HG03196 (cell line): ENCODE results near the gene FREM1.

Experiments used
- ATAC-seq: cut with Tn5 transposase; IDR thresholded peaks from one replicate; pipeline ENCODE4 v1.9.1; 2021; ENCODE audit not compliant: unreplicated experiment

Gene FREM1

DNA sequence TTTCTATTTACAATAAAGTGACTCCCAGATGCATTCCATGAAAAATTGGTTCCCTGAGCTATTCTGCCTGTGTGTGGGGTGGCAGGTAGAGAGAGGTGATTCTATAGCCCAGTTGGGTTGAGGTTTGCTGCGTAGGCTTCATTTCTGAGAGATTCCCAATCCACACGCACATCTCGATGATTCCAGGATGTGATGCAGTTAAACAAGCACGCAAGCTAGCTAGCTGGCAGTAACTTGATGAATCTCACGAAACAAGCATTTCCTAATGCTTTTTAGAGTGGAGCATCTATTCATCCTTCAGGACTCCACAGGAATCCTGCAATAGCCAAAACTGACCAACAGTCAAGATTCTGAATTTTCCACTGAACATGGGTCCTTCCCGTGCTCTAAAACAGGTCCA, 143.9 kb downstream of the FREM1 start:
- ATAC-seq: no peak

DNA sequence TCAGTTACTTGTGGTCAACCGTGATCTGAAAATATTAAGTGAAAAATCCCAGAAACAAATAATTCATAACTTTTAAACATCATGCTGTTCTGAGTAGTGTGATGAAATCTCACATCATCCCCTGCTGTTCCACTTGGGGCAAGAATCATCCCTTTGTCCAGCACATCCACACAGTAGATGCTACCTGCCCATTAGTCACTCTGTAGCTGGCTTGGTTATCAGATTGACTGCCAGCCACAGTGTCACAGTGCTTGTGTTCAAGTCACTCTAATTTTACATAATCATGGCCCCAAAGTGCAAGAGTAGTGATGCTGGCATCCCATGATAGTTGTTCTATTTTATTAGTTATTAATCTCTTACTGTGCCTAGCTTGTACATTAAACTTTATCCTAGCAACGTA, 148.6 kb downstream of the FREM1 start:
- no peak for ATAC-seq

DNA sequence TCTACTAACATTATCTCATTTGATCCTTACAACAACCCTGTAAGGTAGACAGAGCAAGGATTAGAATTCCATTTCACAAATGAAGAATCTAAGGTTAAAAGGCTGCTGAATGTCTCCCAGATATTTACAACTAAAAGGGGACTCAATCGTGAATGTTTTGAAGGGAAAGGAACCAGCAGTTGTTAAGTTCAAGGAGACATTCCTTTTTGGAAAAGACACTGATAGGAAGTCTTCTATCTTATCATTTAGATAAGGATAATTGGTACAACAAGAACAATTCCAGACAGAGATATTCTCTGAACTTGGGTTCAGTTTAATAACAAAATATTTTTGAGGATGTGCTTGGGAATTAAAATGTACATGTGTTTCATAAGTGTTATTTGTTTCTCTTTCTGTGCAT, 150.2 kb downstream of the FREM1 start:
- no peak for ATAC-seq

DNA sequence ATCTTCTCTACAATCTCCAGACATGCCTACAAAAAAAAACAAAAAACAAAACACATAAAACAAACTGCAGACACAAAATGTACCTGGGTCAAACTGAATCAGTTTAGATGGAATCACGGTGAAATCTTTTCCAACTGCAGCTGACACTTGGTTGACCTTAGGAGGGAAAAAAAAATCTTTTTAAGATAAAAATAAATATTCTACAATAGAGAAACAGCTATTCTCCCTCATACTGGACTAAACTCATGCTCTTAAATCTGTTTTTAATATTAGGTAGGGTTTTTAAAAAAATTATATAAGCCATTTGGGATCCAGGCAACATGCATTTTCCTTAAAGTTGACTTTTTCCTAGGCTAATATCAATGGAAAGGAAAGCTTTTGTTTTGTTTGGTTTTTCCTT, 153.9 kb downstream of the FREM1 start:
- no peak for ATAC-seq

DNA sequence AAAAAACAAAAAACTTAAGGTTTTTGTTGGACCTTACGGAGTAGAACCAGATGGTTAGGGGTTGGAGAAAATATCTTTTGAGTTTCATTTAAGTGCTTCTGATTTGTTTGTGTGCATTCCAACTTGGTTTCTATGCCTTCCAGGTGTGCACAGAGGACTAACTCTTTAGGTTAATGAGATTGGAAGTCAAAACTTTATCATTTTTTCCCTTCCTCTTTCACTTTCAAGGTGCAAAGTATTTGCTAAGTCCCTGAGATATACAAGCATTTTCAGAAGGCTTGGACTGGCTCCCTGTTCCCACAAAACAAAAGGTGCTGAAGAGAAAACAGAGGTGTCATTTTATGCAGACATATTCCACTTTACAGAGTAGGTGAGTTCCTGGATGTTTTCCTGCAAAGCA, 157.4 kb downstream of the FREM1 start:
- ATAC-seq: no peak

DNA sequence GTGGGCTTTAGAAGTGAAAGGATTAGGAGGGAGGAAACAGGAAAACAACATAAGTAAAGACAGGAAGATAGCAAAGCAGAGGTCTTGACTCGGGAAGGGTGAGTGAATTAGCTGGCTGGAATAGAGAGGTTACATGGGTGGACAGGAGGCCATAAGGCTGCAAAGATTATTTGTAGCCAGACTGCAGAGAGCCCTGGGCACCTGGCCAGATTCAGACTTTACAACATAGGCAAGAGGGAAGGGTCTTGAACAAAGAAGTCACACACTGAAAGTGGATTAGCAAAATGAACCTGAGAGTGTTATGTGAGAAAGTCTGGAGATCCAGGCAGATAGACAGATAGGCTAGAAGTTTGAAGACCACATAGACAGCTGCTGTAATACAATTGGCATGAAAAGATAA, 158.0 kb downstream of the FREM1 start:
- ATAC-seq: no peak

DNA sequence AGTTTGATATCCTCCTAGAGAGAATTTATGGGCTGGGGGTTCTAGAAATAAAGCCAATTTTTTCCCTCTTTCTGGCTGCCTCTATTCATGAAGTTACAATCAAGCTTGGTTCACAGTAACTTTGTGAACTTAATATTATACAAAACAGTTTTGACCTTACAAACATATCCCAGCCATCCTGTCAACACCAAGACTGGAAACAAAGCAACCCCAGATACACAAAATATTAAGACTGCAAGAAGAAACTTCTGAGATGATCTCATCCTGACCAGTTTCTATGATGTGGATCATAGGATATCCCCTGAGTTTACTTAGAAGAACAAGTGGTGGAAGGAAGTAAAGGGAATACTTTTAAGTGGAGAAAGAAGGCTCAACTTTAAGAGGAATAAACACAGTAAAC, 159.4 kb downstream of the FREM1 start:
- no peak for ATAC-seq

DNA sequence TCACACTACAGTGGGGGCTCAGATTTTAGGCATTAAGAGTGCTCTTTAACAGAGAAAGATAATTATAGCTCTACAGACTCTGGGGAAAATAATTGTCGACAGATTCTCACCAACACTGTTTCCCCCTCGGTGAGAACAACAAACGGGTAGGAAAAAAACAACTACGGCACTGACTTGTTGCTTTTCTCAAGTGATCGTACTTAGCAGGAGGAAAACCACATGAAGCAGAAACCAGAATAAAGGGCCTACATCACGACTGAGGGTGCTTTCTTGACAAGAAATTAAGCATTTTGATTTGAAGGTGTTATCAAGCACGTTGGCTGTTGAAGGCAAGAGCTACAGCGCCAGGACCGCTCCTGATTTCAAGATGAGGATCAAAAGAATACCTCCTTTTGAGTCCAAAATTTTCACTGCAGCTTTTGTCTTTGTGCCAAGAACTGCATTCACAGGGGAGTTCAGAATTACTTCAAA, 160.5 kb downstream of the FREM1 start:
- no peak for ATAC-seq

DNA sequence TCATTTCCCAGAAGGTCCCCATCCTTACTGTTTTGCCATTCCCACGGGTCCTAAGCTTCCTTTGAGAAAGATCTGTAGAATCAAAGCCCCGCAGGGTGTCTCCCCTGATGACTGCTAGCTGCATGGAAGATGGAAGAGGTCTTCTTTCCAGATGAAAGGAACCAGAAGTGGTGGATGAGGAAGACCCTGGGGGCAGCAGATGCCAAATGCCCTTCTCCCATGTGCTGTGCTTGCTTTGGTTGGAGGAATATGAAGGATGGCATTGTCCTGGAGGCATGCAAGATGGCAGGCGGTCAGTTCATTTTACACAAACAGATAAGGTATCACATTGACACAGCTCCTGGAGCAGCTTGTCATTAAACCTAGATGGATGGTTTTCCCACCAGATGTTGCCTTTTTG, 161.9 kb downstream of the FREM1 start:
- ATAC-seq: no peak

DNA sequence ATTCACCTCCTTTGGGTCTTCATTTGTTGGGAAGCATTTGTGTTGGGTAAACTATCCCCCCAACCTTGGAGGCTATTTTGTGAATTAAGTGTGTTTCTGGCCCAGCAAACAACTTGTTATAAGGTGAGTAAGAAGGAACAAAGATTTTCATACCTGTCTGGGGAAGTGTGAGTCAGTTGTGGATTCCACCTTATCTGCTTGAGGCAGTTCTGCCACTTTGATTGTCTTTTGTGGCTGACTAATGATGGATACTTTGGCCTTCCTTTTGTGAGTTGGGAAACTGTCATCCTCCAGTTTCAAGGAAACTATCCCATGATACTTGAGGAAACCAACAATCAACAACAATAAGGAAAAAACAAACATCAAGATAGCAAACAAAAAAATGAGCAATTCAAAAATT, 163.1 kb downstream of the FREM1 start:
- no peak for ATAC-seq

DNA sequence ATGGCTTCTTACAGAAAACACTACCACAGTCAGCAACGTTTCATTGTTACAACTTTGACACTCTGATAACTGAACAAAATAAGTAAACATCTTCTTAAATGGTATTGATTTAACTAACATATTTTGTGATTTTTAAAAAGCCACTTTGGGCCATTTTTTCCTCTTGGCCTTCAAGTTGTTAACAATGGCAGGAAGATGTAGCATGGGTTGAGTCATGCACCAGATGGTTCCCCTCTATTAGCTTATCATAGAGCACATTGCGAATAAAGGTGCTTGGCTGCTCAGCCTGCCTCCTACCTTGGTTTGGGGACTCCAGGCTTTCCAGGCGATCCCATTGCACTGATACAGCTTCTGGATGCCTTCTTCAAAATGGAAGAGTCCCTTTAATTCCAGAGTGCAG, 163.6 kb downstream of the FREM1 start:
- ATAC-seq: no peak

DNA sequence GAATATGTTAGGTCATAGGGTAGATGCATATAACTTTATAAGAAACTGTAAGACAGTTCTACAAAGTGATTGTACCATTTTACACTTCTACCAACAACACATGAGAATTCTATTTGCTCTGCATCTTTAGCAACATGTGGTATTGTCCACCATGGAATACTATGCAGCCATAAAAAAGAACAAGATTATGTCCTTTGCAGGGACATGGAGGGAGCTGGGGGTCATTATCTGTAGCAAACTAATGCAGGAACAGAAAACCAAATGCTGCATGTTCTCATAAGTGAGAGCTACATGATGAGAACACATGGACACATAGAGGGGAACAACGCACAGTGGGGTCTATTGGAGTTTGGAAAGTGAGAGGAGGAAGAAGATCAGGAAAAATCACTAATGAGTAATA, 165.5 kb downstream of the FREM1 start:
- no peak for ATAC-seq

DNA sequence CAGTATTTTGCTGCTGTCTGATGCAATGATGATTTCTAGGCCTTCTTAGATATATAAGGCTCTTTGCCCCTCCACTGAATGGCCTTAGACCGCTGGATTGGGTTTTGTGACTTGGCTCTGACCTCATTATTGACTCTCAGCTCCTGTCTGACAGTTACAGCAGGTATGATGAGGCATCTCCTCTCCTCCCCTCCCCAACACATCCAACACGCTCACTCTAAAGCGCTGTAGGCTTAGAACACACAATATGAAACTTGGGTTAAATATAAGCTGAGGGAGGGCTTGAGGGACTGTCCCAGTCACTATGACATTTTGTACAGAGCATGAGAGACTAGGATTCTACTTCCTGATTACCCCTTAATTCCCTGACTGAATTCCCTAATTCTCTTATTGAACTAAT, 168.9 kb downstream of the FREM1 start:
- ATAC-seq: peak; percentile 80

DNA sequence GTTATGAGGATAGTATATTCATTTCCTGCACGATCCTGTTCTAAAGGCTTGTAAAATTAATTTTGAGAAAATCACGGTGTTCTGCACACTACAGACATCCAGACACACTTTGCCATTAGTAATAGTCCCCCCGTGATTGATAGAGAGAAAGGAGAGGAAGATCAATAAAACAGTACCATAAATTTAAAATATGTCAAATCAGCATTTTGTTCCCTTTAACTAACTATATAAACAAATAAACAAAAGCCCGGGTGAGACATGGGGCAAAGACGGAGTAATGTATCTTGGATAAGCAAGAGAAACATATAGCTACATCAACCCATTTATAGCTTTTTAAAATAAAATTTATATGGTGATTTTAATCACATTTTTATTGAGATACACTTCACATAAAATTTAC, 177.1 kb downstream of the FREM1 start:
- ATAC-seq: no peak

DNA sequence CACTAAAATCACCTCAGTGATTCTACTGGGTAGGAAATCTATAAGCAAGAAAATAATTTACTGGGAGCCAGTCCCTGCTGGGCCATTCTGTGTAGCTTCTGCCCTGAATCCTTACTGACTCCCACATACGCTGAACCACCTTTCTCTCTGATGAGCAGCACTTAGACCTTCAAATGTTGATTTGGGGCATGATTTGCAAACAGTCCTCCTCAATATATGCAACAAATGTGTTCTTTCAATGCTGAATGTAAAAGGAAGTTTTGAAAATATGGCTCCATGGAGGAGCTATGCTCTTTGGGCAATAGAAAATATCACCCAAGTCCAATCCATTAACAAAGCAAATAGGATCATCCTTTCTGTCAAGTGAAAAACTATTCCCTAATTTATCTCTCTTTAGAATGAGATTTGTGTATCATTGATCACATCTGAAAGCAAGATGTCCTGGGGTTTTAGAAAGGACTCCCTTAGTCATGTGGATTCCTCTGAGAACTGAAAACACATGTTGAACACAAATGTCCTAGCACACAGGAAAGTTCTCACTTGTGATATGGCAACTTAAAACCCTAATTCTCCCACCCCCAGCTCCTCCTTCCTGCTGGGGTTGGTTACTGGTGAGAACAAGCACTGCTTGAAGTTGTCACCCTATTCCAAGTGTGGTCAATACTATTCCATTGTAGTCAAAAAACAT, 178.8 kb downstream of the FREM1 start:
- no peak for ATAC-seq

DNA sequence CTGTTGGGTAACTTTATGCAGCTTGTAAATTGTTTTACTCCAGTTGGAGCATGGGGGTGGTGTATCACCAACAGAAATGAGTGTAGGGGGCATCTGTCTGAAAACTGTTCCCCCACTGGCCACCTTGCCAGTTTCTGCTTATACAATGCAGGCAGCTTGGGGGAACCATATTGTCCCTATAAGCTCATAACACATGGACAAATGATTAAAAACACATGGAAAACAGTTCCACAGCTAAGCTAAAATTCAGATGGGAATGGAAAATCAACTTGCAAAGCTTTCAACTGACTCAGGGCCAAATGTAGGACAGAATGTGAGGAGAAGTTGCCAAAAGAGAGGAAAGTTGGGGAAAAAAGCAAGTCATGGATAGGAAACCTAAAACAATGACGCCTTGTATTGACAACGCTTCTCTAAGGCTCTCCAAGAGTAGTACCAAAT, 179.7 kb downstream of the FREM1 start:
- ATAC-seq: no peak

DNA sequence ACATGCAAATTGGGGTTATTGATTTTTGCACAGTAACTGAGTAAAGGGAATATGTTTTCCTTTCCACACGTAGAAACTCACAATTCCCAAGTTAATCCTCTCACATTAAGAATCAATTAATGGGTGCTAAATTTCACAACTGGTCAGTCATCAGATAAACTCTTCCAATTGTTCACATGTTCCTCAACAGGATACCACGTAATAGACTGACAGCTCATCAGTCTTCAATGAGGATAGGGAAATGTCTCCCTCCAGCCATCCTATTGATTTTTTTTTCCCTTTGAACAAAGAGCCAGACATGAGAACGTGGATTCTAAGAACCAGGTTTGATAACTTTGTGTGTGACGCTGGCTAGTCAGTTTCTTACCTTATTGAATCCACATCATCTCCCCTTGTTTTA, 186.9 kb downstream of the FREM1 start:
- ATAC-seq: no peak

DNA sequence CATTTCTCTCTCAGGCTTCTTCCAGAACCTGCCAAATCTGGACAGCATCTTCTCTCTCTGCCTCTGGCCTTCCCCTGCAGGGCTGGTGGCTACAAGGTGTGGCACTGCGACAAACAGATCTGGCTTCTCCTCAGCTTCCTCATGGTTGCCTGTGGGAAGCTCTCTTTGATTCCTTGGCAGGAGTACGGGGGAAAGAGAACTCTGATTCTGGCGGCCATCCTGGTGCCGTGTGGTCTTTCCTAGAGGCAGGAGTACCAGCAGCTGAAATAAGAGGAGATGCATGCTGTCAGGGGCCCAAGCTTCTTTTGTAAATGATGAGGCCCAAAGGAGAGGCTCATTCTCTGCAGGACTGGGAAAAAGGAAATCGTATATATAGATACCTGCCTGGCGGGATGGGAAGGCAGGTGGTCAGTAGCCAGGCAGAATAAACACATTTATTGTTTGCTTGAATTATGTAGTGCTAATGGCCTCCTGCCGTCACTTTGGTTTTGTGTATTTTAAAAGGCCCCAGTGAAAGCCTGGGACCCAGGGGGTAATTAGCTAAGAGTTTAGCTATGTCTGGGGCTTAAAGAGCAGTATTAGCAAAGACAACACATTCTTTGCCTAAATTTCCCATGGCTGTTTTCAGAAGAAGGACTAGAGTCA, 187.7 kb downstream of the FREM1 start, which contains the start of gene CER1:
CER1 (minus strand) TSS at position 343 of the 645 bp plus-strand sequence; CDS start at position 282, 61 bp downstream.
- ATAC-seq: no peak

DNA sequence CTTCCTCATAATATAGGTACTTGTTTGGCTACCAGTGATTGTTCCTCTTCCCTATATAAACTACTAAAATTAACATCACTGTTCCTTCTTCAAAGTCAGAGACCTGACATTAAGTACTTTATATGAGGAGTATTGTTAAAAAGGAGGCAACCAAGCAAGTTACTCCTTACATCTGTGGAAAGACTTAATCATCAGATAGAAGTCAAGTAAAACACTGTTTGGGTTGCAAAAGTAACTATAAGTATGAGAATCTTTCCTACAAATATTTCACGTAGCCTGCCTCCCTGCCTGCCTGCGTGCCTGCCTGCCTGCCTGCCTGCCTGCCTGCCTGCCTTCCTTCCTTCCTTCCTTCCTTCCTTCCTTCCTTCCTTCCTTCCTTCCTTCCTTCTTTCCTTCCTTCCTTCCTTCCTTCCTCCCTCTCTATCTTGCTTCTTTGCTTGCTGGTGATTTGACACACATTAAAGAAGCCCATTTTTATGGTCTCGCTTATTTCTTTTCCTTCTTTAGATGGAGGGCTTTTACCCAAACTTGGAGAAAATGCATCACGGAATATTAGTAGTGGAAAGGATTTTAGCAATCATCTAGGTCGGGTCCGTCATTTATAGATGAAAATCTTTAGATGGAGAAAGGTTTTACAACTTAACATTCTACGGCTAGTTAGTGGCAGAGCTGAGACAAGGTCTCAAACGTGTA, 190.9 kb downstream of the FREM1 start:
- no peak for ATAC-seq

DNA sequence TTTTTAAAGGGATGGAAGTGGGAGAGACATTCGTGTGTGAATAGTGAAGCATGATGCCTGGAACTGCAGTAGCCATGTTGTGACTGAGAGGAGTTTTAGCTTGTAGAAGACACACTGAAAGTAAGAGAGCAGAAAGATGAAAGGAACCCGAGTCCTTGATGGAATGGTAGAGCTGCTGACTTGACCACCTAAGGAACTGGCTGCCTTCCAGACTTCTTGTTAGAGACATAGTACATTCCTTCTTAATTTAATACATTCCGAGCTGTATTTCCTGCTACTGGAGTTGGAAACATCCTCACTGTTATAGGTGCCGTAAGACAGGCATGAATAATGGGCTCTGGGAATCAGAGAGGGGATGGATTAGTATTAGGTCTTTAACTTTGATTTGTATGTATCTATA, 195.1 kb downstream of the FREM1 start:
- ATAC-seq: no peak

DNA sequence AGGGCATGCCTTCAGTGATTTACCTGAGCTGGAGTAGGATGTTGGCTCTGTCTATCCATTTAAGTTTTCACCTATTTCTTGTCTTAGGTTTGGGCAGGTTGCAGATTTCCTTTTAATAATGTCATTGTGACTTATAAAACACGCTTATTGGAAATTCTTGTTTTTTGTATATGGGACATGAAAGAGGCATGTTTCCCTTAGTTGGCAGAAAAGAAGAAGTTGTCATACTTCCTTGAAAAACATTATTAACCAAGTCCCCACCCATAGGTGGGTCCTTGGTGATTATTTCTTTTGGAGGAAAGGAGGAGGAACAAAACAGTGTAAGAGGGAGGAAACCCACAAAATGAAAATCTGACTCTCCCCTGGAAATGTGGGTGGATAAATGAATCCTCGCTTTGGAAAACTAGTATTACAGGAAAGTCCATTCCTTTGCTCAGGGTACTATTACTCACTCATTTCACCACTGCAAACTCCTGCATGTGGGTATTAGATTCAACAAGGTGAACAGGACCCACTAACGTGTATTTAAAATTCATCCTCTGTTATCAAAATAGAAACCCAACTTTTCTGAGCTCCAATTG, 197.0 kb downstream of the FREM1 start:
- no peak for ATAC-seq

DNA sequence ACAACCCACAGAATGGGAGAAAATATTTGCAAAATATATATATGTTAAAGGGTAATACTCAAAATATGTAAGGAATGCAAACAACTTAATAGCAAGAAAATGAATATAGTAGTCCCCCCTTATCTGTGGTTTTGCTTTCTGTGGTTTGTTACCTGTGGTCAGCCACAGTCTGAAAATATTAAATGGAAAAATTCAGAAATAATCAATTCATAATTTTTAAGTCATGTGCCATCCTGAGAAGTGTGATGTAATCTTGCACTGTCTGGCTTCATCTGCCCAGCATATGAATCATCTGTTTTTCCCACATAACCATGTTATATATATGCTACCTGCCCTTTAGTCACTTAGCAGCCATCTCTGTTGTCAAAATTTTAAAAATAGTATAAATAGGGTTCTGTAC, 199.4 kb downstream of the FREM1 start:
- no peak for ATAC-seq
